ENCODE measurements around the gene SLC35F3.

DNA sequence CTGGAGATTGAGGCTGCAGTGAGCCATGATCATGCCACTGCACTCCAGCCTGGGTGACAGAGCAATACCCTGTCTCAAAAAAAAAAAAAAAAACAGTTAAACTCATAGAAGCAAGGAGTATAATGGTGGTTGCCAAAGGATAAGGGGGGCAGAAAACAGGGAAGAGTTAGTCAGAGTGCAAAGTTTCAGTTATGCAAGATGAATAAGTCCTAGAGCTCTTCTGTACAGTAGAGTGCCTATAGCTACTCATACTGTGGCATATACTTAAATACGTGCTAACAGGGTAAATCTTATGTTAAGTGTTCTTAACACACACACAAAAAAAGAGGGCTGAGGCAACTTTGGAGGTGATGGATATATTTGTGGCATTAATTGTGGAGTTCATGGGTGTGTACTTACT is 393.2 kb downstream of the SLC35F3 start:
- TF ChIP-seq GATA2 (CRISPR knock-in tag; IDR thresholded peaks at IDR 0.05) (no peak), DMBX1 (CRISPR knock-in tag; IDR thresholded peaks at IDR 0.05; ENCODE audit: borderline replicate concordance) (no peak), ZNF707 (CRISPR knock-in tag; conservative IDR thresholded peaks at IDR 0.05) (no peak), LCOR (CRISPR knock-in tag; IDR thresholded peaks at IDR 0.05) (no peak), U2AF1 (optimal IDR thresholded peaks at IDR 0.05; ENCODE audit: low read depth, low read length) (no peak), RFX1 (IDR thresholded peaks at IDR 0.05) (no peak), ZEB2 (IDR thresholded peaks at IDR 0.05) (no peak)
- TF ChIP-seq, protein P1, sequence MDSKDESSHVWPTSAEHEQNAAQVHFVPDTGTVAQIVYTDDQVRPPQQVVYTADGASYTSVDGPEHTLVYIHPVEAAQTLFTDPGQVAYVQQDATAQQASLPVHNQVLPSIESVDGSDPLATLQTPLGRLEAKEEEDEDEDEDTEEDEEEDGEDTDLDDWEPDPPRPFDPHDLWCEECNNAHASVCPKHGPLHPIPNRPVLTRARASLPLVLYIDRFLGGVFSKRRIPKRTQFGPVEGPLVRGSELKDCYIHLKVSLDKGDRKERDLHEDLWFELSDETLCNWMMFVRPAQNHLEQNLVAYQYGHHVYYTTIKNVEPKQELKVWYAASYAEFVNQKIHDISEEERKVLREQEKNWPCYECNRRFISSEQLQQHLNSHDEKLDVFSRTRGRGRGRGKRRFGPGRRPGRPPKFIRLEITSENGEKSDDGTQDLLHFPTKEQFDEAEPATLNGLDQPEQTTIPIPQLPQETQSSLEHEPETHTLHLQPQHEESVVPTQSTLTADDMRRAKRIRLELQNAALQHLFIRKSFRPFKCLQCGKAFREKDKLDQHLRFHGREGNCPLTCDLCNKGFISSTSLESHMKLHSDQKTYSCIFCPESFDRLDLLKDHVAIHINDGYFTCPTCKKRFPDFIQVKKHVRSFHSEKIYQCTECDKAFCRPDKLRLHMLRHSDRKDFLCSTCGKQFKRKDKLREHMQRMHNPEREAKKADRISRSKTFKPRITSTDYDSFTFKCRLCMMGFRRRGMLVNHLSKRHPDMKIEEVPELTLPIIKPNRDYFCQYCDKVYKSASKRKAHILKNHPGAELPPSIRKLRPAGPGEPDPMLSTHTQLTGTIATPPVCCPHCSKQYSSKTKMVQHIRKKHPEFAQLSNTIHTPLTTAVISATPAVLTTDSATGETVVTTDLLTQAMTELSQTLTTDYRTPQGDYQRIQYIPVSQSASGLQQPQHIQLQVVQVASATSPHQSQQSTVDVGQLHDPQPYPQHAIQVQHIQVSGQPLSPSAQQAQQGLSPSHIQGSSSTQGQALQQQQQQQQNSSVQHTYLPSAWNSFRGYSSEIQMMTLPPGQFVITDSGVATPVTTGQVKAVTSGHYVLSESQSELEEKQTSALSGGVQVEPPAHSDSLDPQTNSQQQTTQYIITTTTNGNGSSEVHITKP (IDR thresholded peaks at IDR 0.05; ENCODE audit: partially characterized antibody): no peak
- TF ChIP-seq, protein P2, sequence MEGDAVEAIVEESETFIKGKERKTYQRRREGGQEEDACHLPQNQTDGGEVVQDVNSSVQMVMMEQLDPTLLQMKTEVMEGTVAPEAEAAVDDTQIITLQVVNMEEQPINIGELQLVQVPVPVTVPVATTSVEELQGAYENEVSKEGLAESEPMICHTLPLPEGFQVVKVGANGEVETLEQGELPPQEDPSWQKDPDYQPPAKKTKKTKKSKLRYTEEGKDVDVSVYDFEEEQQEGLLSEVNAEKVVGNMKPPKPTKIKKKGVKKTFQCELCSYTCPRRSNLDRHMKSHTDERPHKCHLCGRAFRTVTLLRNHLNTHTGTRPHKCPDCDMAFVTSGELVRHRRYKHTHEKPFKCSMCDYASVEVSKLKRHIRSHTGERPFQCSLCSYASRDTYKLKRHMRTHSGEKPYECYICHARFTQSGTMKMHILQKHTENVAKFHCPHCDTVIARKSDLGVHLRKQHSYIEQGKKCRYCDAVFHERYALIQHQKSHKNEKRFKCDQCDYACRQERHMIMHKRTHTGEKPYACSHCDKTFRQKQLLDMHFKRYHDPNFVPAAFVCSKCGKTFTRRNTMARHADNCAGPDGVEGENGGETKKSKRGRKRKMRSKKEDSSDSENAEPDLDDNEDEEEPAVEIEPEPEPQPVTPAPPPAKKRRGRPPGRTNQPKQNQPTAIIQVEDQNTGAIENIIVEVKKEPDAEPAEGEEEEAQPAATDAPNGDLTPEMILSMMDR (IDR thresholded peaks at IDR 0.05 in 2 of 3, conservative IDR thresholded peaks at IDR 0.05 in 1 of 3; ENCODE audit: insufficient read depth in 2 of 3, low read depth in 1 of 3, low read length in 3 of 3): no peak

Data from K562 (cell line).